ENCODE data around the gene NUDT22. TPM values are rescaled to one million over a fixed set of nuclear protein-coding genes. Genes with fewer than 3 reads are reported as not detected.

NUDT22 gene
- total RNA-seq, 4 donors from 2014 or later = 36.8 to 53.7 (median 45.8) TPM

DNA sequence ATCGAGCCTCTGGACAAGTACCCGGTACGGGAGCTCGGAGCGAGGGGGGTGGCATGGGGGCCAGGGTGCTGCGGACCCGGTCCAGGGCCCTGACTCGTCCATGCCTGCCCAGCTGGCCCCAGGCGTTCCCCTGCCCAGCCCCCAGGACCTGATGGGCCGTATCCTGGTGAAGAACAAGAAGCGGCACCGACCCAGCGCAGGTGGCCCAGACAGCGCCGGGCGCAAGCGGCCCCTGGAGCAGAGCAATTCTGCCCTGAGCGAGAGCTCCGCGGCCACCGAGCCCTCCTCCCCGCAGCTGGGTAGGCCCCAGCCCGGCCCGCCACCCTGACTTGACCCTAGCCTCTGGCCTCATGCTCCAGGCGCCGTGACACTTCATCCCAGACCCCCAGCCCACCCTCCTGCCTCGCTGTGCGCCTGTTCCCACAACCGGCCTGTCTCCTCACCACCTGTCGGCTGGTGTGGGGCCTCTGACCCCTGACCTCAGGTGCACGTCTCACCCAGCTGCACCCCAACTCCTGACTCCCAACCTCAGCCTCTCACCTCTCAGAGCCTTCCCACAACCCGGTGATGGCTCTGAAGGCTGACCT lies 33.0 kb downstream of the NUDT22 start:
- no peaks in the 10 kb centered on the region for H3K27me3 ChIP-seq
- peaks cover 0 to 4% (median 0%) of the 10 kb centered on the region in 3 donors for H3K4me1 ChIP-seq
- no peaks in the 10 kb centered on the region for H3K9me3 ChIP-seq
- TF ChIP-seq POLR2AphosphoS5 (IDR thresholded peaks at IDR 0.05) (no peak), POLR2A (IDR thresholded peaks at IDR 0.05) (no peak), EP300 (IDR thresholded peaks at IDR 0.05) (no peak)
- TF ChIP-seq, protein P1, sequence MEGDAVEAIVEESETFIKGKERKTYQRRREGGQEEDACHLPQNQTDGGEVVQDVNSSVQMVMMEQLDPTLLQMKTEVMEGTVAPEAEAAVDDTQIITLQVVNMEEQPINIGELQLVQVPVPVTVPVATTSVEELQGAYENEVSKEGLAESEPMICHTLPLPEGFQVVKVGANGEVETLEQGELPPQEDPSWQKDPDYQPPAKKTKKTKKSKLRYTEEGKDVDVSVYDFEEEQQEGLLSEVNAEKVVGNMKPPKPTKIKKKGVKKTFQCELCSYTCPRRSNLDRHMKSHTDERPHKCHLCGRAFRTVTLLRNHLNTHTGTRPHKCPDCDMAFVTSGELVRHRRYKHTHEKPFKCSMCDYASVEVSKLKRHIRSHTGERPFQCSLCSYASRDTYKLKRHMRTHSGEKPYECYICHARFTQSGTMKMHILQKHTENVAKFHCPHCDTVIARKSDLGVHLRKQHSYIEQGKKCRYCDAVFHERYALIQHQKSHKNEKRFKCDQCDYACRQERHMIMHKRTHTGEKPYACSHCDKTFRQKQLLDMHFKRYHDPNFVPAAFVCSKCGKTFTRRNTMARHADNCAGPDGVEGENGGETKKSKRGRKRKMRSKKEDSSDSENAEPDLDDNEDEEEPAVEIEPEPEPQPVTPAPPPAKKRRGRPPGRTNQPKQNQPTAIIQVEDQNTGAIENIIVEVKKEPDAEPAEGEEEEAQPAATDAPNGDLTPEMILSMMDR (IDR thresholded peaks at IDR 0.05) = no peak
- ATAC-seq = no peak
- H3K27ac ChIP-seq = no peak overlapping the region
- no peak overlapping the region for H3K4me3 ChIP-seq
- WGBS, 2 donors (ENCODE audit: low coverage in 1 of 2) = 20 to 87% methylated on average over 1 to 7 of the region's 32 CpGs
- H3K36me3 ChIP-seq = peaks cover 0 to 97% of the 10 kb centered on the region in 2 donors

DNA sequence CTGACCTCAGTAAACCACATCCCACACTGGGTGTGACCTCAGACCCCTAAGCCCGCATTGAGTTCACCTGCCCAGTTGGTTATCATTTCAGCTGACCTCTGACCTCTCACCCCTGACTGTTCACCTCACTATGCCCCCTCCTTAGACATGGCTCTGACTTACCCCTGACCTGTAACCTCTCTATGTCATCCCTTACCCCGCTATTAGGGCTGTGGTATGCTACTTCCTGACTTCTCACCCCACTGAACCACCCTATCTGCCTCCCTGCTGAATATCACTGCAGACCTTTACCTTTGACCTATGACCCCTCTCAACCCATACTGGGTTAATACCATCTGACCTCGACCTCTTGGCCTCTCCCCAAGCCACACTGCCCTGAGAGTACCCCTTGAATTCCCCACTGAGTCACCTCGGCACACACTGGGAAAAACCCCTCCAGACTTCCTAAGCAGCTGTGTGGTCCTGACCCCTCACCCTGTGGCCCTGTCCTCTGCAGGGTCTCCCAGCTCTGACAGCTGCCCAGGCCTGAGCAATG lies 33.5 kb downstream of the NUDT22 start:
- H3K27me3 ChIP-seq = no peaks in the 10 kb centered on the region
- peaks cover 0 to 98% of the 10 kb centered on the region in 2 donors for H3K36me3 ChIP-seq
- H3K4me1 ChIP-seq = no peaks in the 10 kb centered on the region
- H3K4me3 ChIP-seq = no peak overlapping the region
- 76 to 93% methylated on average over 2 to 4 of the region's 4 CpGs for WGBS, 2 donors (ENCODE audit: low coverage in 1 of 2)
- no peak overlapping the region for H3K27ac ChIP-seq
- no peaks in the 10 kb centered on the region for H3K9me3 ChIP-seq
- no peak for TF ChIP-seq POLR2A (IDR thresholded peaks at IDR 0.05)
- TF ChIP-seq, protein P1 (IDR thresholded peaks at IDR 0.05) = no peak
- TF ChIP-seq POLR2AphosphoS5 (IDR thresholded peaks at IDR 0.05) = no peak
- no peak for TF ChIP-seq EP300 (IDR thresholded peaks at IDR 0.05)
- no peak for ATAC-seq

DNA sequence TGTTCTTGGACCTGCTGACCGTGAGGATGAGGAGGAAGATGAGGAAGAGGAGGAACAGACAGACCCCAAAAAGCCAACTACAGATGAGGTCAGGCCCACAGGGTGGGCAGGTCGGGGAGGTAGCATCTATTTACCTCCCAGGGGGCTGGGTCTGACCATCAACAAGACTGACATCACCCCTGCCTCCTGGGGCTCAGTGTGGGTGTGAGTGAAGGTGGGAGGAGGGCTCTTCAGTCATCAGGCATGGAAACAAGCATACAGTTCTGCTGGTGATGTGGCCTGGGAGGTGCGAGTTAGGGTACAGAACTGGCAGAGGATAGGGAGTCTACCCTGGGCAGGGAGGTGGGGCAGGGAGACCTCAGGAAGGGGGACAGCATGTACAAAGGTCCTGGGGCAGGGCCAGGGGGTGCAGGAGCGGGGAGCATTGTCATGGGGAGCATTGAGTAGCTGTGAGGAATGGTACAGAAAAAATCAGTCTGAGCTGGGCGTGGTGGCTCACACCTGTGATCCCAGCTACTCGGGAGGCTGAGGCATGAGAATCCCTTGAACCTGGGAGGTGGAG lies 34.2 kb downstream of the NUDT22 start:
- Histone ChIP-seq H3K27ac (no peak overlapping the region), H3K36me3 (peaks cover 0 to 98% of the 10 kb centered on the region in 2 donors), H3K27me3 (no peaks in the 10 kb centered on the region), H3K4me1 (no peaks in the 10 kb centered on the region), H3K4me3 (no peak overlapping the region), H3K9me3 (no peaks in the 10 kb centered on the region)
- TF ChIP-seq, protein P1 (IDR thresholded peaks at IDR 0.05) = no peak
- TF ChIP-seq POLR2AphosphoS5 (IDR thresholded peaks at IDR 0.05) (no peak), EP300 (IDR thresholded peaks at IDR 0.05) (no peak), POLR2A (IDR thresholded peaks at IDR 0.05) (no peak)
- no peak for ATAC-seq
- 97 to 100% methylated on average over 3 to 4 of the region's 6 CpGs for WGBS, 2 donors (ENCODE audit: low coverage in 1 of 2)

DNA sequence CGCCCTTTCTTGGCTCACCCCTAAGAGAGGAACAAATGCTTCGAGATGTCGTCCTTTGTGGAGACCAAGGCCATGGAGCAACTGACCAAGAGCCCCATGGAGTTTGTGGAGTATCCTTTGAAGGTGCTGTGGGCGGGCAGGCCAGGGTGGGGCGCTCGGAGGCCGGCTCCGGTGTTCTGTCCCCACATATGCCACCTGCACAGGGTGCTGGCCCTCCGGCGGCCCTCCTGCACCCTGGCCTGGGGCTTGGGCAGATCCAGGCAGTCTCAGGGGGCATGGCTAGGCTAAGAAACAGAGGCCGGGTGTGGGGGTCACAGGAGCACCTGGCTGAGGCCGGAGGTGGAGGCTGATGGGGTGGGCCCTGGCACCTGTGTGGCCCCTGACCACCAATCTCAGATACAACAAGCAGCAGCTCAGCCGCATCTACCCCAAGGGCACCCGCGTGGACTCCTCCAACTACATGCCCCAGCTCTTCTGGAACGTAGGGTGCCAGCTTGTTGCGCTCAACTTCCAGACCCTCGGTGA lies 35.5 kb downstream of the NUDT22 start:
- H3K36me3 ChIP-seq = peaks cover 0 to 98% of the 10 kb centered on the region in 2 donors

More for the DNA sequence above, 35.5 kb downstream of the NUDT22 start:
- Histone ChIP-seq H3K4me1 (no peaks in the 10 kb centered on the region), H3K9me3 (no peaks in the 10 kb centered on the region), H3K27ac (no peak overlapping the region), H3K27me3 (no peaks in the 10 kb centered on the region), H3K4me3 (no peak overlapping the region)
- ATAC-seq = no peak
- TF ChIP-seq, protein P1 (IDR thresholded peaks at IDR 0.05) = no peak
- TF ChIP-seq EP300 (IDR thresholded peaks at IDR 0.05) = no peak
- no peak for TF ChIP-seq POLR2AphosphoS5 (IDR thresholded peaks at IDR 0.05)
- TF ChIP-seq POLR2A (IDR thresholded peaks at IDR 0.05) = no peak
- WGBS, 2 donors (ENCODE audit: low coverage in 1 of 2) = 76% methylated on average over 5 of the region's 18 CpGs; no CpG with 5 or more reads in 1 of the 2 donors

Measured in gastroesophageal sphincter (tissue), 4 donors.